H4 (cell line): ENCODE data around the gene TPT1. TPM values are rescaled to one million over a fixed set of nuclear protein-coding genes. Genes with fewer than 3 reads are reported as not detected.
"Not testable (repeated sequence)": the region's sequence is repeated elsewhere in the genome, so short reads cannot be mapped to it uniquely, and the experiment has no call there.

ENCODE experiments used
- DNase-seq: peaks from one replicate; pipeline ENCODE4 v3.0.0-alpha.2; 2015; ENCODE audit warnings: low spot score
- total RNA-seq: library from RNA; depleted of rRNA; stranded (reverse); fragments of >200 nt; shearing (Covaris generic); gene quantifications from 2 replicates; pipeline ENCODE4 v1.2.3, GENCODE V29; 2014; rRNA removed

Gene TPT1
- total RNA-seq: 2,361 and 2,437 TPM in 2 replicates

DNA sequence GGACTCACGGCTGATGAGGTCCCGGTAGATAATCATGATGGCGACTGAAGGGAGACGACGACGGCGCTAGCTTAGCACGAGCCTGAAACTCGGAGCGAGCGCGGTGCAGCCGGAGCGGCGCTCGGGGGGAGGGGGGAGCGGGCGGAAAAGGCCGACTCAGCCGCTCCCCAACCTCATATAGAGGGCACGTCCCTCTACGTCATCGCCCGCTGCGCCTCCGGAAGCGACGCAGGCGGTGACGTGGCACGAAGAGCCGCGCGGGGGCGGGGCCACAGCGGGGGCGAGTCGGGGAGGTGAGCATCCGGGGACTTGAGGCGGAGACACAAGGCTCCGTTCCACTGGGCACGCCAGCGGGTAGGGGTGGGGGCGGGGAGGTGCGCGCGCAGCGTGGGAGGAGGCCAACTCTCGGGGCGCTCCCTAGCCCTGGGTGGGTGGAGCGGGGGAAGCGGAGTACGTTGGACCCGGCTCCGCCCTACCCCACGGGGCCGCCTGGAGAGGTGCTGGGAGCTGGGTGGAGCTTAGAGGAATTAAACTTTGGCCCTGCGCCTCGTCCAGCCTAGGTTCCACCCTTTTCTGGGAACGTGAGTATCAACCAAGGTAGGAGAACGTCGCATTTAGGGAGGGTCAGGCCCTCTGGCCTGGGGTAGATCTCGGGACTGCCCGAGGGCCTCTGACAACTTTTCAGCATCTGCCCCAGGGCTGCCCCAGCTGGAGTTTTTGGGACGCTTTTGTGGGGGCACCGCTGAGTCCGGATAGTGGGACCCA lies at the start of gene TPT1:
Gene TPT1 (minus strand): TSS at position 150 of the 765 bp plus-strand sequence. CDS start 114 bp downstream, at position 36.
- peak; percentile 93 for DNase-seq

DNA sequence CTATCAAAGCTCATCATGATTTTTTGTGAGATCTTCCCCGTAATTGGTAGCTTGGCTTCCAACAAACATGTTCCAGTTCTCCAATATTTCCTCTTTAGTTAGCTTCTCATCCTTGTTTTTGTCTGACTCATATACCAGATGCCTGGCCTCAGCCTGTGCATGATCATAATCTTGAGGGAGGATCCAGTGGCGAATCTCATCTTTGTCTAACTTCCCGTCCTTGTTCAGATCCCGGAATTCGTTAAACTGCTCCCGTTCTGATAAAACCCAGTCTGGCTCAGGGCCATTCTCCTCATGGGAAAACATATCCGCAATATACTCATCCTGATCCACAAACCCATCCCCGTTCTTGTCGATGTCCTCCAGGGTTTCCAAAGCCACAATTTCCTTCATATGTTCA lies 49.4 kb upstream of the TPT1 start:
- DNase-seq: not testable (repeated sequence)

DNA sequence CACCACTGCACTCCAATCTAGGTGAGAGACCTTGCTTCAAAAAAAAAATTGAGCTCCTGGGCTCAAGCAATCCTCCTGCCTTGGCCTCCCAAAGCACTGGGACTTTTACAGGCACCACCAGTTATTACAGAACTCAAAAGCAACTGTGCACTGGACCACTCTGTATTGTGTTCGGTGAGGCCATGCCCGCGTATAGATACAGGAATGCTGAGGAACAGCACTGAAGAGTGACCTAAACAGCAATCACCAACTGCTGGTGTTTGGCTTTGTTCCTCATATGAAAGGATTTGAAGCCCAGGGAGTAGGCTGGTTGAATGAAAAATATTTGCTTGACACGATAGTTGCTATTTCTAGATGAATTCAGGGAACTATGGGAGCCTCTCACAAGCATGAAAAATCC lies 47.7 kb upstream of the TPT1 start:
- no peak for DNase-seq

DNA sequence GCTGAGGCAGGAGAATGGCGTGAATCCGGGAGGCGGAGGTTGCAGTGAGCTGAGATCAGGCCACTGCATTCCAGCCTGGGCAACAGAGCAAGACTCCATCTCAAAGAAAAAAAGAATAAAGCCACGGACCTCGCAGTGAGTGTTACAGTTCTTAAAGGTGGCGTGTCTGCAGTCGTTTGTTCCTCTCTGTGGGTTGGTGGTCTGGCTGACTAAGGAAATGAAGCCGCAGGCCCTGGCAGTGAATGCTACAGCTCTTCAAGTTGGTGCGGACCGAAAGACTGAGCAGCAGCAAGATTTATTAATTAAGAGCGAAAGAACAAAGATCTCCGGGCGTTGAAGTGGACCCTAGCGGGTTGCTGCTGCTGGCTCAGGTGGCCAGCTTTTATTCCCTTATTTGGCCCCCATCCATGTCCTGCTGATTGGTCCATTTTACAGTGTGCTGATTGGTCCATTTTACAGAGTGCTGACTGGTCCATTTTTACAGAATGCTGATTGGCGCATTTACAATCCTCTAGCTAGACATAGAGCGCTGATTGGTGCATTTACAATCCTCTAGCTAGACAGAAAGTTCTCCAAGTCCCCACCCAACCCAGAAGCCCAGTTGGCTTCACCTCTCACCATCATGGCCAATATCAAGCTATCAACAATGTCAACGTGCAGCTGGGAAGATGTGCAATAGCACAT lies 46.1 kb upstream of the TPT1 start:
- not testable (repeated sequence) for DNase-seq

DNA sequence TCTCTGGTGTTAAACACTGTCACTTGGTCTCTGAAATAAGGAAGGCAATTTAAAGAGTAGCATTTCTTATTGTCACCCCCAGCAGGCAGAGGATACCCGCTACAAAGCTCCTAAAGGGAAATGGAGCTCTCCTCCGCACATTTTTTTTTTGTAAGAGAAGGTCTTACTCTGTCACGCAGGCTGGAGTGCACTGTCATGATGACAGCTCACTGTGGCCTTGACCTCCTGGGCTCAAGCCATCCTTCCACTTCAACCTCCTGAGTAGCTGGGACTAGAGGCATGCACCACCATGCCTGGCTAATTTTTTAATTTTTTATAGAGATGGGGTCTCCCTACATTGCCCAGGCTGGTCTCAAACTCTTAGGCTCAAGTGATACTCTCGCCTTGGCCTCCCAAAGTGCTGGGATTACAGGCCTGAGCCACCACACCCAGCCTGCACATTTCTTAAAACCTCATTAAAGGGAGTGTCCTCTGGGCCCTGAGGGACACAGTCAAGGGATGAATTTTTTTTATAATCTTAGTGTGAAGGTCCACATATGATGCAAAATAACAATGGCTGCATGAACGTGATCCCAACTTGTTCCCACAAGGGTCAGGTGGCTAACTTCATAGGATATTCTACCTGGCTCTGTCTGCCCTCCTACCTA lies 45.0 kb upstream of the TPT1 start:
- DNase-seq: no peak

DNA sequence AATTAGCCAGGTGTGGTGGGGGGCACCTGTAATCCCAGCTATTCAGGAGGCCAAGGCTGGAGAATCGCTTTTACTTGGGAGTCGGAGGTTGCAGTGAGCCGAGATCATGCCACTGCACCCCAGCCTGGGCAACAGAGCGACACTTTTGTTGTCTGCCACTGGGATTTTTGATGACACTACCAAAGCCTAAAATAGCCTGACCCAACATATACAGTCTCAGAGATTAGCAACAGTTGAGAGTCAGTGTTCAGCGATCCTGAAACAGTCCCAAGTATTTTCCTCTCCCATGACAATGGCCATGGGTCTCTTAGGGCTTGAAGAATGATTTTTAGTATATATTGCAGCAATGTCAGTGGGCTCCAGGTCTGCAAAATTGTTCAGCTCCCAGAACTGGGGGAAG lies 44.3 kb upstream of the TPT1 start:
- no peak for DNase-seq

DNA sequence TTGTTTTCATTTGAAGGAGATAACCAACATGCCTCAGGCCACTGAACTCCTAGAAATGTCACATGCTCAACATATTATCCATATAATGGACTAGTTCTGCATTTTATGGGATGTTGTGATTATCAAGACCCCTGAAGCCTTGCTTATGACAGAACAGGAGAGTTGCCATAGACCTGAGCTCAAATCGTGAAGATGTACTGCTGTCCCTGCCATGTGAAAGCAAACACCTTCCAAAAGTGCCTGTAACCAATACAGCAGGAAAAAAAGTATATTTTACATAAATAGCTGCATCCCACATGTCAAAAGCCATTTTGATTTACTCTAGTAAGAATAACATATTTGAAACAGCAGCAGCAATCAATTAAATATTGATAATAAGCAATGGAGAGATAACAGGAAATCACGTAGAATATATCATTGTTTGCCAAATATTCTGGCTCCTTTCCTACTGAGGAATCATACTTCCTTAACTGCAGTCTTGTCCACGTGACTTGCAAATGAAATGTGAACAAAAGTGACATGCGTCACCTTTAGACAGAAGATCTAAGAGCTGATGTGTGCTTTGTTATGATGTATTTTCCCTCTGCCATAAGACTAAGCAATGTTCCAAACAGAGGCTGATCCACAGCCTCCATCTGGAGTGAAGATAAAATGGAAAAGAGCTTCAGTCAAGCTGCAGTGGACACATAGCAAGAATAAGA lies 43.6 kb upstream of the TPT1 start:
- no peak for DNase-seq

DNA sequence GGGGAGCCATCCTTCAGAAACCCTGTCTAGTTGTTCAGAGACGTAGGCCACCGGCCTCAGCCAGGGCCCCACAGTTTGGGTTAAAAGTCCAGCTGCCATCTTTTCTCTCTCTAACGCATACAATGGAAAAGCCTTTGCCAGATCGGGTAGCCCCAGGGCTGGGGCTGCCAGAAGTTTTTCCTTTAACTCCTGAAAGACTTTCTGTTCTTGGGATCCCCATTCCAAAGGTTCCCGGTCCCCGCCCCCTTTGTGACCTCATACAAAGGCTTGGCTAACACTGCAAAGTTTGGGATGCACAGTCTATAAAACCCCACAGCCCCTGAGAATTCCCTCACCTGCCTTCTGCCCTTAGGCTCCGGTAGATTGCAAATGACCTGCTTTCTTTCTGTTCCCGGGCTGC lies 41.8 kb upstream of the TPT1 start:
- DNase-seq: not testable (repeated sequence)

DNA sequence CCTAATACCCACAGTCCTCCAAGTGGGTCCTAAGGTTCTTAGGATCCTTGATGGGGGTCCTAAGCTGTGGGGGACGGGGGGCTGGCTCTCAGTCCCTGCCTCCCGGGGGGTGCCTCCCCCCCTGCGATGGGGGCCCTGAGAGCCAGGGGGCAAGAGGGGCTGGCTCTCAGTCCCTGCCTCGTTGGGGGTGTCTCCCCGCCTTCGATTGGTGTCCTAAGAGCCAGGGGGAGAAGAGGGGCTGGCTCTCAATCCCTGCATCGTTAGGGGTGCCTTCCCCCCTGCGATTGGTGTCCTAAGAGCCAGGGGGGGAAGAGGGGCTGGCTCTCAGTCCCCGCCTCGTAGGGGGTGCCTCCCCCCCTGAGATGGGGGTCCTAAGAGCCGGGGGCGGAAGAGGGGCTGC lies 40.2 kb upstream of the TPT1 start:
- no peak for DNase-seq

DNA sequence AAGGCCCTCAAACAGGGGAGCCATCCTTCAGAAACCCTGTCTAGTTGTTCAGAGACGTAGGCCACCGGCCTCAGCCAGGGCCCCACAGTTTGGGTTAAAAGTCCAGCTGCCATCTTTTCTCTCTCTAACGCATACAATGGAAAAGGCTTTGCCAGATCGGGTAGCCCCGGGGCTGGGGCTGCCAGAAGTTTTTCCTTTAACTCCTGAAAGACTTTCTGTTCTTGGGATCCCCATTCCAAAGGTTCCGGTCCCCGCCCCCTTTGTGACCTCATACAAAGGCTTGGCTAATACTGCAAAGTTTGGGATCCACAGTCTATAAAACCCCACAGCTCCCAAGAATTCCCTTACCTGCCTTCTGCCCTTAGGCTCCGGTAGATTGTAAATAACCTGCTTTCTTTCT lies 39.7 kb upstream of the TPT1 start:
- DNase-seq: not testable (repeated sequence)

DNA sequence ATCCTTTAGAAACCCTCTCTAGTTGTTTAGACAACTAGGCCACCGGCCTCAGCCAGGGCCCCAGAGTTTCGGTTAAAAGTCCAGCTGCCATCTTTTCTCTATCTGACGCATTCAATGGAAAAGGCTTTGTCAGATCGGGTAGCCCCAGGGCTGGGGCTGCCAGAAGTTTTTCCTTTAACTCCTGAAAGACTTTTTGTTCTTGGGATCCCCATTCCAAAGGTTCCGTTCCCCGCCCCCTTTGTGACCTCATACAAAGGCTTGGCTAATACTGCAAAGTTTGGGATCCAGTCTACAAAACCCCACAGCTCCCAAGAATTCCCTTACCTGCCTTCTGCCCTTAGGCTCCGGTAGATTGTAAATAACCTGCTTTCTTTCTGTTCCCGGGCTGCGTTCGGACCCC lies 38.5 kb upstream of the TPT1 start:
- DNase-seq: not testable (repeated sequence)

DNA sequence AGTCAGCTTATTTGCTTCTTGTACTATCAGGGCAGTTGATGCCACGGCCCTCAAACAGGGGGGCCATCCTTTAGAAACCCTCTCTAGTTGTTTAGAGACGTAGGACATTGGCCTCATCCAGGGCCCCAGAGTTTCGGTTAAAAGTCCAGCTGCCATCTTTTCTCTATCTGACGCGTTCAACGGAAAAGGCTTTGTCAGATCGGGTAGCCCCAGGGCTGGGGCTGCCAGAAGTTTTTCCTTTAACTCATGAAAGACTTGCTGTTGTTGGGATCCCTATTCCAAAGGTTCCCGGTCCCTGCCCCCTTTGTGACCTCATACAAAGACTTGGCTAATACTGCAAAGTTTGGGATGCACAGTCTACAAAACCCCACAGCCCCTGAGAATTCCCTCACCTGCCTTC lies 37.8 kb upstream of the TPT1 start:
- DNase-seq: not testable (repeated sequence)

DNA sequence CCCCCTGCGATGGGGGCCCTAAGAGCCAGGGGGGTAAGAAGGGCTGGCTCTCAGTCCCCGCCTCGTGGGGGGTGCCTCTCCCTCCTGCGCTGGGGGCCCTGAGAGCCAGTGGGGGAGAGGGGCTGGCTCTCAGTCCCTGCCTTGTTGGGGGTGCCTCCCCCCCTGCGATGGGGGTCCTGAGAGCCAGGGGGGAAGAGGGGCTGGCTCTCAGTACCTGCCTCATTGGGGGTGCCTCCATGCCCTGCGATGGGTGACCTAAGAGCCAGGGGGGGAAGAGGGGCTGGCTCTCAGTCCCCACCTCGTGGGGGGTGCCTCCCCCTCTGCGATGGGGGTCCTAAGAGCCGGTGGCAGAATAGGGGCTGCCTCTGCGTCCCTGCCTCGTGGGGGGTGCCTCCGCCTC lies 36.3 kb upstream of the TPT1 start:
- not testable (repeated sequence) for DNase-seq

DNA sequence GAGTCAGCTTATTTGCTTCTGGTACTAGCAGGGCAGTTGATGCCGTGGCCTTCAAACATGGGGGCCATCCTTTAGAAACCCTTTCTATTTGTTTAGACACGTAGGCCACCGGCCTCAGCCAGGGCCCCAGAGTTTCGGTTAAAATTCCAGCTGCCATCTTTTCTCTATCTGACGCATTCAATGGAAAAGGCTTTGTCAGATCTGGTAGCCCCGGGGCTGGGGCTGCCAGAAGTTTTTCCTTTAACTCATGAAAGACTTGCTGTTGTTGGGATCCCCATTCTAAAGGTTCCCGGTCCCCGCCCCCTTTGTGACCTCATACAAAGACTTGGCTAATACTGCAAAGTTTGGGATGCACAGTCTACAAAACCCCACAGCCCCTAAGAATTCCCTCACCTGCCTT lies 35.7 kb upstream of the TPT1 start:
- DNase-seq: not testable (repeated sequence)

DNA sequence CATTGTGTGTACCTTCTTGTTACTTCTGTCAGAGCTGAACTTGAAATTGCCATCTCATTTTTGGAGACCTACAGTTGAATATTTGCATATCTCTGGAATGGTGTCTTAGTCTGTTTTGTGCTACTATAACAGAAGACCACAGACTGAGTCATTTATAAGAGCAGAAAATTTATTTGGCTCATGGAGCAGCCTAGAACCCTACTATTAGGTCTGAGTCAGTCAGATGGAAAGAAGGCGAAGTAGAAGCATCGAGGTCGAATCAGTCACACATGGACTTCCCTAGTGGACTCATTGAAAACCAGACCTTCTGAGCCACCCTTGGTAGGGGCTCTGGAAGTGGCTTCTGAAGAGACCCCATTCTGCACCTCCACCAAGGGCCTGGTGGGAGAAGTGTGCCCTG lies 33.9 kb upstream of the TPT1 start:
- no peak for DNase-seq

DNA sequence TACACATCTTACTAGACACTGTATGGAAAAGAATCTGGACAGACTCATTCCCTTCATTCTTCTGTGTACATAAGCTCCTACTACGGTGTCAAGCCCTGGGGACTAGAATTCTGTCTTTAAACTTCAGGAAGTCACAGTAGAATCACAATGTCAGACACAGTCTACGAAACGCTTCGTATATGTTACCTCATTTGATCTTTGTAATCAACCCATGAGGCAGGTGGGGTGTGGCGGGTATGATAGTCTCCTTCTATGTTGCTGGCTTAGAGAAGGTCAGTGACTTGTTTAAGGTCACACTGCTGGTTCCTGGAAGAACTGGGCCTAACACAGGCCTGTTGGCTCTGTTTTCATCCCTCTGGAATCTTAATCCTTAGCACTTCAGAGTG lies 32.2 kb upstream of the TPT1 start:
- no peak for DNase-seq

DNA sequence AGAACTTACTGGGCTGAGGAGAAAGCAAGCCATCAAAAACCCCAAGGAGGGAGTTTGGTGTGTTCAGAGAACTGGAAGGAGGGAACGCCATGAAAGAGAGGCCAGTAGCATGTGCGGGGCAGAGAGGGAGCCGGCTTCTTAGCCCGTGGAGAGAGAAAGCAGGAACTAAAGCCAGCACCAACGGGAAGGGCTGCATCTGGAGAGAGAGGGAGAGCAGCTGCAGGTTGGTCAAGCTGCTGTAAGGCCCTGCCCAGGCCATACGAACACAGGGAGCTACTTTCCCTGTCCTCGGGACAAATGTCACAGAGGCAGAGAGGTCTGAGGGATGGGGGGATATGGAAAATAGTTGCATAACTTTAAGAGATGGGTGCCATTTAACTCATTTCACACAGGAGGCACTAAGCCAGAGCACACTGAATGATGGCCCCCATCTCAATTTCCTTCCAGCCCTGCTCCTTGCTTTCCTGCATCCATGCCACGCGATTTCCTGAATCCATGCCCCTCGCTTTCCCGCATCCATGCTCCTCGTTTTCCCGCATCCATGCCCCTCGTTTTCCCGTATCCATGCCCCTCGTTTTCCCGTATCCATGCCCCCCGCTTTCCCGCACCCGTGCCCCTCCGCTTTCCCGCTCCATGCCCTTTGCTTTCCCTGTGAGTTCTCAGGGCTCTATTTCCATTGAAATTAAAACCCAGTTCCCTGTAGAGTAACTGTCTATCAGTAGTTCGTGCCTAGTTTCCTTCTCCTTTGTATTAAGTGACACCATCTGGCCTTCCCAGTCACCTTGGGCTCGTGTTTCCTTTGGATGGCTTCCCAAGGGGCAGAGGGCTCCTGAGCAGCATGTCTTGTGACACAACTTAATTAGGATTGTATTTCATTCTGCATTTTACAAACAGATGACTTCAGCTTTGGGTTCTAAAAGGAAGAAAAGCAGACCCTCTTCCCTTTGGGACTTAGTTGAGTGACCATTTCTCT lies 31.5 kb upstream of the TPT1 start:
- DNase-seq: no peak

DNA sequence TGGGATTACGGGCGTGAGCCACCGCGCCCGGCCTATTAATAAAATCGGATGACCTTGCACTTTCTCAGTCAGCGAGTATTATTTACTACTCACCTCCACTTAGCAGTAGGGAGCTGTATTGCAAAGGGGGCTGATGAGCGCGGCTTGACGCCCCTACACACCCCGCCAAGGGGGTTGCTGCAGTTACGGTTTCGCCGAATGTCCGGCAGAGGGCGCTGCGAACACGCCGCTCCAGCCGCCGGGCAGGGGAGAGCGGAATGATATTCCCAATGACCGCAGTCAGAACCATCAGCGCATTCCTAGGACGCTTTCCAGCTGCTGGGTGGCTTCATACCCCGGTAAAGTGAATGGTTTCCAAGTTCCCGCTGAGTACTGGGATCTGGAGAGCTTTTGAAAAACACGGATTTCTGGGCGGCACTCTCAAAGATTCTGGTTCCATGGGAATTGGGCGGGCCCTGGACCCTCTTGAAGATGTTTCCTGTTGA lies 30.0 kb upstream of the TPT1 start:
- no peak for DNase-seq

DNA sequence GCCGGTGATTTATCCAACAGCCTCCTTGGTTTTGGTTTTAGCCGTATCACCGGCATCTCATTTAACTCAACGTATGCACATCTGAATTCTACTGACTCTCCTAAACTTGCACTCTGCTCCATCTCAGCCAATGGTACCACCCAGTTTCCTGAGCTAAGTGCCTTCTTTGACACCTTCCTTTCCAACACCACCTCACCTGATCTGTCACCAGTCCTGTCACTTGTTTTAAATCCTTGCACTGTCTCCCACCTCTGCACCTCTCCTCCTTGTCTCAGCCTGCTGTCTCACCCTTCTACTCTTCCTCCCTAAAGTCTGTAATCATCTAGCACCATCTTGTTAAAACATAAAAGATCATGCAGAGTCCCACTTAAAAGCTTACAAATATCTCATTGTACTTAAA lies 28.1 kb upstream of the TPT1 start:
- no peak for DNase-seq

DNA sequence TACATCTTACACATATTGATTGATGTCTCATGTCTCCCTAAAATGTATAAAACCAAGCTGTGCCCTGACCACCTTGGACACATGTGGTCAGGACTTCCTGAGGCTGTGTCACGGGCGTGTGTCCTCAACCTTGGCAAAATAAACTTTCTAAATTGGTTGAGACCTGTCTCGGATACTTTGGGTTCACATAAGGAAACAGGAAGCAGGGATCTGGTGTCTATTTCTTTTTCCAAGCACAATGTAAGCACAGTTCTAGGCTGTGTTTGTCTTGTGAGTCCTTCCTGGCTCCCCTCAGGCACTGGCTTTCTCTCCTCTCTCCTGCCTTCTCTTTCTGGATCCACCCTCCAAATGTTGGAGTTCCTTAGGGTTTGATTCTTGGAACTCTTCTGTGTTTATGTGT lies 27.6 kb upstream of the TPT1 start:
- DNase-seq: peak; percentile 19

DNA sequence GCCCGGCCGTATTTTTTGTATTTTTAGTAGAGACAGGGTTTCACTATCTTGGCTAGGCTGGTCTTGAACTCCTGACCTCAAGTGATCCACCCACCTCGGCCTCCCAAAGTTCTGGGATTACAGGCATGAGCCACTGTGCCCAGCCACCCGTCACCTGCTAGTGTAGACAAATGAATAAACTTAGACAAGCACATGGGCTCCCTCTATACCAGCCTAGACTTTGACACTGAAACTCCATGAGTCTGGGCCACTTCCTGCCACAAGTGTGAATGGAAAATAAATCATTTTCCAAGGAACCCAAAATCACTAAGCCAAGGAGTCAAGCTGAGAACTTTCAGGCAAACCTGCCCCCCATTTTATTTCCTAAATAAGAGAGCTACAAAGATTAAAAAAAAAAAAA lies 27.0 kb upstream of the TPT1 start:
- DNase-seq: no peak
